Left cardiac atrium (tissue), 4 donors: Measurements from ENCODE around the gene ERFE. TPM values are rescaled to one million over a fixed set of nuclear protein-coding genes. Genes with fewer than 3 reads are reported as not detected.

Experiments used
- ATAC-seq, 2 donors: fragments of 200-7000 bp; cut with Tn5 transposase; one replicate each; pipeline ENCODE4 v1.9.1; 2020; ENCODE audit warnings: mild to moderate bottlenecking in 2 of 2, moderate library complexity in 2 of 2
- DNase-seq: peaks from one replicate; pipeline ENCODE4 v3.0.0-alpha.2; 2020
- intact Hi-C, 2 donors: fragments of 100-400 bp; cut with DNase I; formaldehyde crosslinking; loops; one replicate each; pipeline versions ENCODE4 v1.14.1 to v1.15.1; 2022 to 2023
- total RNA-seq, 2 donors: library from RNA; stranded (reverse); fragmentation: NEBNext Ultra II Directional; extraction: Animal tissue kit (Norgen Biotek cat#: 25700); gene quantifications; one replicate each; pipeline ENCODE4 v1.2.1, GENCODE V29; 2021
- donor health status: DM: no; HTN: yes; CAD: no.
- donor health status: DM: no; HTN: yes; CAD: no; lungs with severe emphysema.
- donor health status: DM: yes; HTN: yes; CAD: no.
- donor health status: Dilated cardiomyopathy.

The ERFE gene
- total RNA-seq, 2 donors from 2014 or later = 1.2 TPM; not detected in 1

DNA sequence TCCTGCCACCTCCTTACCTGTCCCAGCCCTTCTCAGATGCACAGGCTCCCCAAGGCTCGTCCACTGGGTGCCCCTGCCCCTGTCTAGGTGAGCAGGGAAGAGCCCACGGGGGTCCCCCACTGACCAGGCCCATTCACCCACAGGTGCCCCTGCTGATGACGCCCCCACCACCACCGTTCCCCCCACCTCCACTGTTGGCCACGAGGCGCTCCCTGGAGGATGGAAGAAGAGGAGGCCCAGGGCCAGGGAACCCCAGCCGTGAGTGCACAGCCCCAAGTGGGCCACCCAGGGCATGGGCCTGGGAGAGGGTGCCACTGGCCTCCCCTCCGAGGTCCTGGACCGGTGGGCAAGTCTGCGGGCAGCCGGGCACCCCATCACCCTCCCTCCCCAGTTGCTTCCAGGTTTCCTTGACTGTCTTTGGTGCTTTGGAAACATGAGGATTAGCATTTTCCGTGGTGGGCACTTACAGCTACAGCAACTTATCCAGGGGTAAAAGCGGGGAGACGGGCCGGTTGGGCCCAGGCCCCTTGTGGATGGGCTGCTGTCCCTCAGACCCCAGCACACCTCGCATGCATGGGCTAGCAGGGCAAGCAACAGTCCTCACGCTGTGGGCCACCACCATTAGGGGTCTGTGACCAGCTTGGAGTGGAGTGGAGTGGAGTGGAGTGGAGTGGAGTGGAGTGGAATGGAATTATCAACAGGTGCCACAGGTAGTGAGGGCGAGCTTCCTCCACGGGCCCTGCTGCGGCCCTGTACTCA lies 33.5 kb upstream of the ERFE start:
- intact Hi-C loops = no loop called here
- DNase-seq = peak; percentile 8
- no peak for ATAC-seq

GRCh38 chr2:238126338-238126737 lies 32.4 kb upstream of the ERFE start:
- DNase-seq (no peak), ATAC-seq (no peak)
- intact Hi-C loops = no loop called here

GRCh38 chr2:238126775-238127164 lies 32.0 kb upstream of the ERFE start:
- no peak for ATAC-seq
- DNase-seq = no peak
- intact Hi-C loops = no loop called here

DNA sequence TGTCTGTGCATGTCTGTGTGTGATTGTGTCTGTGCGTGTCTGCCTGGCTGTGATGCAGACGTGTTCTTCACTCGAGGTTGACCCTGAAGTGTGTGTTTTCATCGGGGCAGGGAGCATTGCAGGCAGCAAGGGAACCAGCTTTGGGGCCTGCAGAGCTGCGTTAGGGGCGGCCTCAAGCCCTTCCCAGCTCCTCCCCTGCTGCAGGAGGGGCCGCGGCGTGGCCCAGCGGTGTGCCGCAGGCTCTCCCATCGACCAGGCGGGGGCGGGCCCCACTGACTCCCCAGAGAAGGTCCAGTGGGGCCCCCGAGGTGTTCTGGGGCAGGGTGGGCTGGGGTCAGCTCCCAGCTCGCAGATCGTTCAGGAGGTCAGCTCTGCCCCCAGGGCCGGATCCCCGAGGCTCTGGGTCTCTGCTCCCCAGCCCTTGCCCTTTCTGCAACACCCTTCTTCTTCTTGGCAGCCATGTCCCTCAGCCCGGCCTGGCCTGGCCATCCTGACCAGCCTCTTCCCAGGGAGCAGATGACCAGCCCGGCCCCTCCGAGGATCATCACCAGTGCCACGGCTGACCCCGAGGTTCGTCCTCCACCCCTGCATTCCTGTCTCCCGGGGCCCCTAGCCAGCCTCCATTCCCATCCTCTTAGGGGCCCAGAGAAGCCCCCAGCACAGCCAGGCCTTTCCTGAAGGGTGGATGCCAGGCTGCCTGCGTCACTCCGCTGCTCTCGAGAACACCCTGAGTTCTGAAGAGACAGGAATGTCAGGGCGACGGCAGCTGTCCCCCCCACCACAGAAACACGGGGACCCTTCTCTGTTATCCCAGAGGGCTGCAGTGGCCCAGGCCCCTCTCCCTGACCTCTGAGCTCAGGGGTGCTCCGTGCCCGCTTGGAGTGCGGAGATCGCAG lies 31.4 kb upstream of the ERFE start:
- intact Hi-C loops = no loop called here
- DNase-seq = peak; percentile 29
- peak; percentile 84 to 91 for ATAC-seq

DNA sequence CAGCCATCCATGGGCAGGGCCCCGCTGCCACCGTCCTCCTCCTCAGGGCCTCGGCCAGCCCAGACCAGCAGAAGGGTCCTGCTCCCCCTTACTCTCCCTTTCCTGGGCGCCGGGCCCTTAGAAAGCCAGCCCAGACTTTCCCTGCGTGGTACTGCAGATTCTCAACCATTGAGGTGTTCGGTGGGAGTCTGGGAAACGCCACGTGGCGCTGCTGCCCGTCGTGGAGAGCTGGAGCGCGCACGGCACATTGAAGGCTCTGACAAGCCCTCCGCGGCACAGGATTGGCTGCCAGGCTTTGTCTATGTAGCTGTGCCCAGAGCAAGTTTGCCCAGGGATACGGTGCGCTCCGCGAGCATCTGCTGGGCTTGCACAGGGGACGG lies 30.7 kb upstream of the ERFE start:
- intact Hi-C loops = no loop called here
- DNase-seq = peak; percentile 12
- ATAC-seq = no peak

GRCh38 chr2:238128534-238129001 lies 30.2 kb upstream of the ERFE start:
- DNase-seq (peak; percentile 10), ATAC-seq (no peak)
- intact Hi-C loops = no loop called here

DNA sequence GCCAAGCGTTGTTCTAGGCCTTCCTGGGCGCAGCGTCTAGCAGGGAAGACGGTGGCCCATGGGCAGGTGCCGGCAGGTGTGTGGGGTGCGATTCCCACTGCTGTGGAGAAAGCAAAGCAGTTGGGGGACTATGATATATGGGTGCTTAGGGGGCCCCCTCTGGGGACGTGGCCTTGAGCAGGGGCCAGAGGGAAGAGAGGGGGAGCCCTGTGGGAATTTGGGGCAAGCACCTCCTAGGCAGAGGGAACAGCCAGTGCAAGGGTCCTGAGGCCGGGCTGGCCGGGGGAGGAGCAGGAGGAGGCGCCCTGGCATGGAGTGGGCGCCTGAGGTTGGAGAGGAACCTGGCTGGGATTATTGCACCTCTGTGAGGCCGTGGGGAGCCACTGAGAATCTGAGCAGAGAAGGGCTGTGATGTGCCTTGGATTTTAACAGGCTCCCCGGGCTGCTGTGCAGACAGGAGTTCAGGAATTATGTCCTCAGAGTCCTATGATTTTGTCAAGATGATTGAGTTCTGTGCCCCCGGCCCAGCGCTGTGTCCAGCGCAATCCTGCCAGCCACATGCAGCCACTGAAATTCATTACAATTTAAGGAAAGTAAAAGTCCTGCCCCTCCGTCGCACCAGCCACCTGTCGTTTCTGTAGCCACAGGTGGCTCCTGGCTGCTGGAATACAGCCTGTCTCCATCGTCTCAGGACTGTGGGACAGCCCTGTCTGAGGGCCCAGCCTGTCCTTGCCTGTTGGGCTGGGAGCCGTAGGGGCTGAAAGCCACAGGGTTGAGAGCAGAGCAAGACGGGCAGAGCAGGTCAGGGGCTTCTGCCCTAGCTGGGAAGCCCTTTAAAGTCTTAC lies 29.4 kb upstream of the ERFE start:
- DNase-seq (peak; percentile 7), ATAC-seq (no peak)
- intact Hi-C loops = no loop called here

DNA sequence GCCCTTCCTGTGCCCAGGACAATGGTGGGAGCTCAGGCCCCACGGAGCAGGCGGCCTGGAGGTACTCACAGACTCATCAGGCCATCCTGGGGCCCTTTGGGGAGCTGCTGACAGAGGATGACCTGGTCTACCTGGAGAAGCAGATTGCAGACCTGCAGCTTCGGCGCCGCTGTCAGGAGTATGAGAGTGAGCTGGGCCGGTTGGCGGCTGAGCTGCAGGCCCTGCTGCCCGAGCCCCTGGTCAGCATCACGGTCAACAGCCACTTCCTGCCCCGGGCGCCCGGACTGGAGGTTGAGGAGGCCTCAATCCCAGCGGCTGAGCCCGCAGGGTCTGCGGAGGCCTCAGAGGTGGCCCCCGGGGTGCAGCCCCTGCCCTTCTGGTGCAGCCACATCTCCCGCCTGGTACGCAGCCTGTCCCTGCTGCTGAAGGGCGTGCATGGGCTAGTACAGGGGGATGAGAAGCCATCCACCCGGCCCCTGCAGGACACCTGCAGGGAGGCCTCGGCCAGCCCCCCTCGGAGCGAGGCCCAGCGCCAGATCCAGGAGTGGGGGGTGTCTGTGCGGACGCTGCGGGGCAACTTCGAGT lies 28.6 kb upstream of the ERFE start:
- DNase-seq = peak; percentile 15
- intact Hi-C loops = no loop called here
- ATAC-seq = no peak

GRCh38 chr2:238130696-238131628 lies 27.8 kb upstream of the ERFE start:
- intact Hi-C loops = no loop called here
- DNase-seq (peak; percentile 17), ATAC-seq (no peak)

DNA sequence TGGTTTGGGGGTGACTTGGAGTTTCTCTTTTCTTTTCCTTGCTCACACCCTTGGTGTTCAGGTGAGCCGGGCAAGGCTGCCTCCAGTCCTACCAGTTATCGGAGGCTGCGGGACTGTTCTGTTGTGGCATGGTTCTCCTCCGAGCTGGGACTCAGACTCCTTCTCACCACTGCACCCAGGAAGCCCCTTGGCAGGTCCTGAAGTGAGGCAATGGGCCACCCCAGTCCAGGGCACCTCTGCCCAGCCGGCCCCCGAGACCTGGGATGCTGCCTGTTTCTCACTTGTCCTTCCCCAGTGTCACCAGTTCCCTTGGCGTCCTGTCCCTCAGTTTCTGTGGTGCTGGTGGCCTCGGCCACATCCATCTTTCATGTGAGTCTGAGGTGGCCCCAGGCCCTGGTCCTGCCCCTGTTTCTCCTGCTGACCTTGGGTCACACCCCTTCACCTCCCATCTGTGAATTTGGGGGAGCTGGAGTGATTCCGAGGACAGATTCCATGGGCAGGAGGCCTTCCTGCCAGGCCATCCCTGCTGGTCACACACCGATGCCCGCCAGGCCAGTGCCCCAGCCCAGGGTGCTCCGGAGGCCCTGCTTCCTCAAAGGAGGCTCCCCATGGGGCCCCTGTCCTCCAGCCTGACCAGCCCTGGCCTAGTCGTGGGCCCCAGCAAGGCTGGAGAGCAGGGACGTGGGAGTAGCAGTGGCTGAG lies 26.9 kb upstream of the ERFE start:
- ATAC-seq (no peak), DNase-seq (peak; percentile 17)
- intact Hi-C loops = no loop called here

GRCh38 chr2:238132463-238133450 lies 26.0 kb upstream of the ERFE start:
- intact Hi-C loops = no loop called here
- ATAC-seq (no peak), DNase-seq (peak; percentile 13)

- intact Hi-C loops = no loop called here
- DNase-seq = peak; percentile 19
- ATAC-seq = no peak
Measured at GRCh38 chr2:238133499-238134392, 25.0 kb upstream of the ERFE start.

DNA sequence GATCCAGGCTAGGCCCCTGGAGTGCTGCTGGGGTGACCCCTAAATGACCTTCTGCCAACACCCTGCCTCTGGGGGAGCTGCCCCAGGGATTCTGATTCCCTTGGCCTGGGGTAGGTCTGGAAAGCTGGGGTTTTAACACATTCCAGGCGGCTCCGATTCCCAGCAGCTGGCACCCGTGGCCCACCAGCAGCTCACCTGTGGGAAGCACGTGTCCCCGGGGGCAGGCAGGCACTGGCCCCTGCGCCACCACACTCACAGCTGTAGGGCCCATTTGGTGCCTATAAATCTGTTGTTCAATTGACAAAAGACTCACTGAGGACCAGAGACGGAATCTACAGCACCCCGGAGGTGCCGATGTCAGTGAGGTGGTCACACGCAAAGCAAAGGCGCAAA lies 24.4 kb upstream of the ERFE start:
- ATAC-seq (no peak), DNase-seq (no peak)
- intact Hi-C loops = no loop called here

- intact Hi-C loops = loop anchor here in 1 of 2 donors (5.0 kb wide), 1 partner anchor 278 kb away; the partner anchor contains the start of gene RAMP1
- no peak for ATAC-seq
- DNase-seq = no peak
Measured at GRCh38 chr2:238135601-238136150, 23.1 kb upstream of the ERFE start.
